Activated B cell treated with CpG ODN at 0.5 μM for 24 hours (primary cell): ENCODE data around the gene CTBP1. TPM values are rescaled to one million over a fixed set of nuclear protein-coding genes. Genes with fewer than 3 reads are reported as not detected.

ENCODE experiments used
- ATAC-seq: fragments of 200-7000 bp; cut with Tn5 transposase; one replicate; pipeline ENCODE4 v1.10.0; 2021; ENCODE audit warnings: low read depth, mild to moderate bottlenecking, moderate library complexity
- CTCF ChIA-PET: fragments of 350-600 bp; sonication (Branson Sonifier 250); formaldehyde crosslinking; loops from one replicate; lab custom pipeline; 2021; ENCODE audit warnings: antibody characterized with exemption; lab: Charles Lee
- POLR2A ChIA-PET: fragments of 350-600 bp; sonication (Branson Sonifier 250); formaldehyde crosslinking; loops from one replicate; lab custom pipeline; 2021; ENCODE audit warnings: antibody characterized with exemption; lab: Charles Lee
- DNase-seq: peaks from one replicate; pipeline ENCODE4 v3.0.0; 2022
- H3K27ac Mint-ChIP-seq: one replicate; pipeline ENCODE4 v1.8.0; 2020; ENCODE audit warnings: mixed read lengths
- H3K27me3 Mint-ChIP-seq: one replicate; pipeline ENCODE4 v1.8.0; 2021; ENCODE audit warnings: mixed read lengths
- H3K36me3 Mint-ChIP-seq: one replicate; pipeline ENCODE4 v1.8.0; 2021; ENCODE audit warnings: low read depth, mixed read lengths
- H3K4me1 Mint-ChIP-seq: one replicate; pipeline ENCODE4 v1.8.0; 2021; ENCODE audit warnings: mixed read lengths
- H3K4me3 Mint-ChIP-seq: one replicate; pipeline ENCODE4 v1.8.0; 2020; ENCODE audit warnings: mild to moderate bottlenecking, mixed read lengths
- H3K9me3 Mint-ChIP-seq: one replicate; pipeline ENCODE4 v1.8.0; 2020; ENCODE audit warnings: mixed read lengths
- CTCF ChIP-seq: fragments of 200-600 bp; IDR thresholded peaks from one replicate; pipeline ENCODE4 v1.8.0; 2022; ENCODE audit warnings: antibody characterized with exemption, mild to moderate bottlenecking
- intact Hi-C: fragments of 100-400 bp; cut with micrococcal nuclease; formaldehyde crosslinking; loops from one replicate; pipeline ENCODE4 v1.15.1; 2024
- total RNA-seq: library from RNA; stranded (reverse); gene quantifications from 2 replicates; pipeline ENCODE4 v1.2.3, GENCODE V29; 2022

CTBP1 gene
- total RNA-seq, 1 donor from 2014 or later = 175 TPM

- peaks cover 64% of the 10 kb centered on the region for H3K4me1 Mint-ChIP-seq
- peak overlapping the region; percentile 75 for H3K4me3 Mint-ChIP-seq
- ChIA-PET POLR2A (interaction anchor here (1.0 to 4.4 kb wide), 5 partner anchors 29 to 209 kb away, joined by 3 to 21 read pairs (median 4); partner anchors contain the start of genes CTBP1, MAEA and UVSSA), CTCF (interaction anchor here (0.8 to 1.0 kb wide), 2 partner anchors 52 to 54 kb away, joined by 3 to 5 read pairs; no protein-coding TSS in a partner anchor)
- ATAC-seq = no peak
- H3K27ac Mint-ChIP-seq = peak overlapping the region; percentile 81
- intact Hi-C loops = loop anchor here (1.0 kb wide), 6 partner anchors 18 to 128 kb away; partner anchors contain the start of genes MAEA and UVSSA
- H3K36me3 Mint-ChIP-seq = peaks cover 50% of the 10 kb centered on the region
- no peaks in the 10 kb centered on the region for H3K27me3 Mint-ChIP-seq
- no peak for DNase-seq
- H3K9me3 Mint-ChIP-seq = no peaks in the 10 kb centered on the region
- TF ChIP-seq CTCF = no peak
Measured at GRCh38 chr4:1219566-1219950, 29.4 kb downstream of the CTBP1 start.

- H3K27me3 Mint-ChIP-seq = no peaks in the 10 kb centered on the region
- H3K9me3 Mint-ChIP-seq = no peaks in the 10 kb centered on the region
- peaks cover 64% of the 10 kb centered on the region for H3K4me1 Mint-ChIP-seq
- ChIA-PET POLR2A (interaction anchor here (1.0 to 4.4 kb wide), 6 partner anchors 30 to 208 kb away, joined by 3 to 21 read pairs (median 4); partner anchors contain the start of genes CTBP1, MAEA and UVSSA), CTCF (interaction anchor here (0.8 to 1.4 kb wide), 3 partner anchors 51 to 53 kb away, joined by 3 to 5 read pairs (median 3); no protein-coding TSS in a partner anchor)
- intact Hi-C loops = loop anchor here (1.0 kb wide), 7 partner anchors 18 to 128 kb away; partner anchors contain the start of genes MAEA and UVSSA
- H3K4me3 Mint-ChIP-seq = peak overlapping the region; percentile 75
- peaks cover 43% of the 10 kb centered on the region for H3K36me3 Mint-ChIP-seq
- ATAC-seq (peak; percentile 88), DNase-seq (peak; percentile 41)
- H3K27ac Mint-ChIP-seq = peak overlapping the region; percentile 81
- TF ChIP-seq CTCF = no peak
Measured at GRCh38 chr4:1218634-1219565, 30.0 kb downstream of the CTBP1 start.

GRCh38 chr4:1217366-1217765, 31.6 kb downstream of the CTBP1 start:
- H3K4me1 Mint-ChIP-seq = peaks cover 64% of the 10 kb centered on the region
- no peak for ATAC-seq
- DNase-seq = no peak
- CTCF ChIA-PET = interaction anchor here (1.4 kb wide), 1 partner anchor 50 kb away, joined by 3 read pairs; no protein-coding TSS in a partner anchor
- no peak for TF ChIP-seq CTCF
- peak overlapping the region; percentile 81 for H3K27ac Mint-ChIP-seq
- no peaks in the 10 kb centered on the region for H3K27me3 Mint-ChIP-seq
- H3K4me3 Mint-ChIP-seq = peak overlapping the region; percentile 71
- intact Hi-C loops = no loop called here
- H3K9me3 Mint-ChIP-seq = no peaks in the 10 kb centered on the region
- H3K36me3 Mint-ChIP-seq = peaks cover 47% of the 10 kb centered on the region
- POLR2A ChIA-PET = interaction anchor here (4.4 kb wide), 1 partner anchor 32 kb away, joined by 21 read pairs; the partner anchor contains the start of gene CTBP1

GRCh38 chr4:1216869-1217294, 32.0 kb downstream of the CTBP1 start:
- H3K27me3 Mint-ChIP-seq = no peaks in the 10 kb centered on the region
- peaks cover 64% of the 10 kb centered on the region for H3K4me1 Mint-ChIP-seq
- CTCF ChIA-PET = no interaction called here
- peak overlapping the region; percentile 55 for H3K4me3 Mint-ChIP-seq
- ATAC-seq (peak; percentile 18), DNase-seq (peak; percentile 36)
- intact Hi-C loops = no loop called here
- no peaks in the 10 kb centered on the region for H3K9me3 Mint-ChIP-seq
- H3K27ac Mint-ChIP-seq = peak overlapping the region; percentile 61
- POLR2A ChIA-PET = interaction anchor here (0.7 to 4.4 kb wide), 2 partner anchors 15 to 32 kb away, joined by 3 to 21 read pairs; partner anchors contain the start of gene CTBP1
- TF ChIP-seq CTCF = no peak
- peaks cover 47% of the 10 kb centered on the region for H3K36me3 Mint-ChIP-seq
